Measurements from ENCODE around the gene ANKRD17.

ANKRD17 gene

GRCh38 chr4:73231518-73232487 is 26.8 kb downstream of the ANKRD17 start:
- TF ChIP-seq ZBTB7A (IDR thresholded peaks at IDR 0.05; ENCODE audit: low read depth) = no peak
- no peak for TF ChIP-seq TAF1 (IDR thresholded peaks at IDR 0.05; ENCODE audit: low read depth)
- no peak for TF ChIP-seq RAD21 (IDR thresholded peaks at IDR 0.05; ENCODE audit: low read depth)
- TF ChIP-seq MAX (IDR thresholded peaks at IDR 0.05) = no peak
- TF ChIP-seq EP300 (IDR thresholded peaks at IDR 0.05; ENCODE audit: borderline replicate concordance) = no peak
- no peak for TF ChIP-seq CREB1 (IDR thresholded peaks at IDR 0.05; ENCODE audit: low read depth)
- no peak for TF ChIP-seq TCF12 (IDR thresholded peaks at IDR 0.05; ENCODE audit: low read depth)
- no peak for TF ChIP-seq YY1 (IDR thresholded peaks at IDR 0.05; ENCODE audit: low read depth)
- TF ChIP-seq, protein P1, sequence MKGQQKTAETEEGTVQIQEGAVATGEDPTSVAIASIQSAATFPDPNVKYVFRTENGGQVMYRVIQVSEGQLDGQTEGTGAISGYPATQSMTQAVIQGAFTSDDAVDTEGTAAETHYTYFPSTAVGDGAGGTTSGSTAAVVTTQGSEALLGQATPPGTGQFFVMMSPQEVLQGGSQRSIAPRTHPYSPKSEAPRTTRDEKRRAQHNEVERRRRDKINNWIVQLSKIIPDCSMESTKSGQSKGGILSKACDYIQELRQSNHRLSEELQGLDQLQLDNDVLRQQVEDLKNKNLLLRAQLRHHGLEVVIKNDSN (IDR thresholded peaks at IDR 0.05) = no peak
- no peak for TF ChIP-seq TEAD4 (IDR thresholded peaks at IDR 0.05)
- no peak for TF ChIP-seq FOXM1 (IDR thresholded peaks at IDR 0.05; ENCODE audit: borderline replicate concordance, low read depth)
- no peak for TF ChIP-seq REST (IDR thresholded peaks at IDR 0.05; ENCODE audit: low read depth)
- no peak for TF ChIP-seq NFIC (IDR thresholded peaks at IDR 0.05)
- no peak for TF ChIP-seq EGR1 (IDR thresholded peaks at IDR 0.05)

GRCh38 chr4:73230865-73231517 is 27.6 kb downstream of the ANKRD17 start:
- no peak for TF ChIP-seq RAD21 (IDR thresholded peaks at IDR 0.05; ENCODE audit: low read depth)
- TF ChIP-seq NFIC (IDR thresholded peaks at IDR 0.05) = no peak
- TF ChIP-seq TAF1 (IDR thresholded peaks at IDR 0.05; ENCODE audit: low read depth) = no peak
- TF ChIP-seq TCF12 (IDR thresholded peaks at IDR 0.05; ENCODE audit: low read depth) = no peak
- TF ChIP-seq EGR1 (IDR thresholded peaks at IDR 0.05) = no peak
- no peak for TF ChIP-seq TEAD4 (IDR thresholded peaks at IDR 0.05)

DNA sequence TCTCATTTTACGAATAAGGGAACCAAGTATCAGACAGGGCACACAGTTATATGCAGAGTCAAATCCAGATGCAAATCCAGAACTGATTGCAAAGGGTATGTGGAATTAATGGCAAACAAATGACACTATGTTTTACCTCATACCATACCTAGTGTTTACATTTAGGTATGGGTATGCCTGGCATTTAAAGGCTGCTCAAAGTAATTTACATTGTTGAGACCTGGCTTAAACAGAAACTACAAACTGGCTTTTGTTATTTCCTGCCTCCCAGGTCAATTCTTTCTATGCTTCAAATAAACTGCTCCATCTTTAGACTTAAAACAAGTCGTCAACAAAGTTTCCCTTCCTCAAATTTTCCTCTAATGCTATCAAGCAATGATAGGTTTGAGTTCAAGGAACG is 33.7 kb downstream of the ANKRD17 start:
- TF ChIP-seq EP300 (IDR thresholded peaks at IDR 0.05; ENCODE audit: borderline replicate concordance) (no peak), TEAD4 (IDR thresholded peaks at IDR 0.05) (no peak), MAX (IDR thresholded peaks at IDR 0.05) (no peak), NFIC (IDR thresholded peaks at IDR 0.05) (no peak), FOXM1 (IDR thresholded peaks at IDR 0.05; ENCODE audit: borderline replicate concordance, low read depth) (no peak), REST (IDR thresholded peaks at IDR 0.05; ENCODE audit: low read depth) (no peak), CEBPB (IDR thresholded peaks at IDR 0.05) (no peak), CREB1 (IDR thresholded peaks at IDR 0.05; ENCODE audit: low read depth) (no peak), ZBTB7A (IDR thresholded peaks at IDR 0.05; ENCODE audit: low read depth) (no peak), YY1 (IDR thresholded peaks at IDR 0.05; ENCODE audit: low read depth) (no peak), RAD21 (IDR thresholded peaks at IDR 0.05; ENCODE audit: low read depth) (no peak), EGR1 (IDR thresholded peaks at IDR 0.05) (no peak), TCF12 (IDR thresholded peaks at IDR 0.05; ENCODE audit: low read depth) (no peak), TAF1 (IDR thresholded peaks at IDR 0.05; ENCODE audit: low read depth) (no peak)
- TF ChIP-seq, protein P1 (IDR thresholded peaks at IDR 0.05) = no peak

- no peak for TF ChIP-seq TAF1 (IDR thresholded peaks at IDR 0.05; ENCODE audit: low read depth)
- TF ChIP-seq EP300 (IDR thresholded peaks at IDR 0.05; ENCODE audit: borderline replicate concordance) = no peak
- TF ChIP-seq NFIC (IDR thresholded peaks at IDR 0.05) = no peak
- TF ChIP-seq CEBPB (IDR thresholded peaks at IDR 0.05) = no peak
- no peak for TF ChIP-seq TEAD4 (IDR thresholded peaks at IDR 0.05)
- no peak for TF ChIP-seq CREB1 (IDR thresholded peaks at IDR 0.05; ENCODE audit: low read depth)
- TF ChIP-seq ZBTB7A (IDR thresholded peaks at IDR 0.05; ENCODE audit: low read depth) = no peak
- TF ChIP-seq YY1 (IDR thresholded peaks at IDR 0.05; ENCODE audit: low read depth) = no peak
- no peak for TF ChIP-seq RAD21 (IDR thresholded peaks at IDR 0.05; ENCODE audit: low read depth)
- TF ChIP-seq REST (IDR thresholded peaks at IDR 0.05; ENCODE audit: low read depth) = no peak
Observed at GRCh38 chr4:73223258-73223650, 35.3 kb downstream of the ANKRD17 start.

Measured in Ishikawa (cell line).